ENCODE data around the gene TRAK2.

TRAK2 gene

DNA sequence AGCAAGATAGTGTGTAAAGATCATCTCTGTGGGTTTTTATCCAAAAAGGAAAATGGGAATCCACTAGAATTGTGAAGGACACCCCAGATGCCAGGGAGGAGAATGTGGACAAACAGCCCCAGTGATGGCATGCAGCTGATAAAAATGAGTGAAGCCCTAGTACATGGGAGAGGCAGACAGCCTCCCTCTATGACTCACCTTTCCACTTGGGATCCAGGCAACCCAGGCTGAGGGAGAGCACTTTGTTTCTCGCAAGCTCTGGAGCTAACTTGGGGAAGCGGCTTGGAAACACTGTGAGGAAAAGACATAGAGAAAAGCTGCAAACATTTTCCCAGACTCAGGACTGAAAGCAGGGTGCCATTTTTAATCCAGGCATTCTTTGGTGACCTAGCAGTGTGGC, 88.9 kb downstream of the TRAK2 start:
- Histone ChIP-seq H3K4me3 (no peak overlapping the region), H3K9me3 (ENCODE audit: low read depth, low read length) (no peaks in the 10 kb centered on the region), H3K9ac (ENCODE audit: insufficient read length) (no peak overlapping the region), H3K27ac (no peak overlapping the region), H3K36me3 (ENCODE audit: insufficient read depth, low read length) (no peaks in the 10 kb centered on the region; the same call in 1 of the 2 replicates)
- DNase-seq (ENCODE audit: low read depth, low spot score) = no peak
- no peak for TF ChIP-seq FOXP2 (optimal IDR thresholded peaks at IDR 0.05; ENCODE audit: control extremely low read depth, extremely low read length, insufficient read depth)
- no peak for TF ChIP-seq EZH2 (IDR thresholded peaks at IDR 0.05)
- no peak for TF ChIP-seq POLR2AphosphoS5 (IDR thresholded peaks at IDR 0.05; ENCODE audit: borderline replicate concordance, low read depth, low read length)

DNA sequence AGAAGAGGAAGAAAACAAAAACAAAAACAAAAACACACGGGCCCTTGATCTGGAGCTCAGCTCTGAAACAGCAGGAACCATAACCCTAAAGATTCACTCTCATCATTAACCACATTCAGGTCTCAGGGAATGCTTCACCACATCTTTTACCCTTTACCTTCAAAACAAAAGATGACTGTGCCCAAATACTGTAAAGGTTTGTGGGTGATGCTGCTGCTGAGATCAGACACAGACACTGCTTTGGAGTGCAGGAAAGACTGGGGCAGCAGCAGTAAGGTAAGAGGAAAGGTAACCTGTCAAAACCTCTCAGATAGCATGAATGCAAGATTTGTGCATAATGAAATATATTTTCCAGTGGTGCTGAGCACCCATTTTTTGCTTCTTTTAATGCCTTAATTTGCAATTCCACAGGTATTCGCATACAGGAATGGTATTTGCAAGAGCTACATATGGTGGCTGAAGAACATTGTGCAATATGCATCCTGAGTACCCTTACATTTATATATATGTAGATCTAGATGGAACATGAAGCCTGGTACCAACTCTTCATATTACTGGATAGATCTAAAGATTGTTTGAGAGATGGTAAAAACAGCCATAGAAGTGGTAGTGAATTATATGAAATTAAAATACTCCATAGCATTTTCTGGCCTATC, 90.1 kb downstream of the TRAK2 start:
- no peak for DNase-seq (ENCODE audit: low read depth, low spot score)
- Histone ChIP-seq H3K27ac (no peak overlapping the region), H3K9me3 (ENCODE audit: low read depth, low read length) (no peaks in the 10 kb centered on the region), H3K36me3 (ENCODE audit: insufficient read depth, low read length) (no peaks in the 10 kb centered on the region; the same call in 1 of the 2 replicates), H3K4me3 (no peak overlapping the region), H3K9ac (ENCODE audit: insufficient read length) (no peak overlapping the region)
- TF ChIP-seq POLR2AphosphoS5 (IDR thresholded peaks at IDR 0.05; ENCODE audit: borderline replicate concordance, low read depth, low read length) = no peak
- TF ChIP-seq FOXP2 (optimal IDR thresholded peaks at IDR 0.05; ENCODE audit: control extremely low read depth, extremely low read length, insufficient read depth) = no peak
- no peak for TF ChIP-seq EZH2 (IDR thresholded peaks at IDR 0.05)

DNA sequence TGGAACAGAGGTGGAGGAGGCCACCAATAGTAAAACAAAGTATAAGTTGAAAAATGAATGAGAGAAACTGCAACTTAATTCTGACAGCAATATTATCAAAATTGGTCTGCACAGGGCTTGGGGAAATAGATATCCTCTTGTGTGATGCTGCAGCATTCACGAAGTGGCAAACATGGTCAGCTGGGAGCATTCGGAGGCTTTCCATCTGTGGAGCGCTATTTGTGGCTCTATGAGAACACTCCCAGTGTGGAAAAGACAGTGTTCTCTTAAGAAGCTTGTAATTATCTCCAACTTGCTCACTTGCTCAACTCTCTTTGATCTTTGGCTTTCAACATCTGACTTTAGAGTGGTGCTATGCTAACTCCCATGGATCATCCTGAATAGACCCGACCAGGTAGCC, 91.0 kb downstream of the TRAK2 start:
- H3K27ac ChIP-seq = no peak overlapping the region
- no peak overlapping the region for H3K9ac ChIP-seq (ENCODE audit: insufficient read length)
- TF ChIP-seq POLR2AphosphoS5 (IDR thresholded peaks at IDR 0.05; ENCODE audit: borderline replicate concordance, low read depth, low read length) (no peak), FOXP2 (optimal IDR thresholded peaks at IDR 0.05; ENCODE audit: control extremely low read depth, extremely low read length, insufficient read depth) (no peak), EZH2 (IDR thresholded peaks at IDR 0.05) (no peak)
- H3K36me3 ChIP-seq (ENCODE audit: insufficient read depth, low read length) = no peaks in the 10 kb centered on the region; the same call in 1 of the 2 replicates
- DNase-seq (ENCODE audit: low read depth, low spot score) = no peak
- no peaks in the 10 kb centered on the region for H3K9me3 ChIP-seq (ENCODE audit: low read depth, low read length)
- no peak overlapping the region for H3K4me3 ChIP-seq

DNA sequence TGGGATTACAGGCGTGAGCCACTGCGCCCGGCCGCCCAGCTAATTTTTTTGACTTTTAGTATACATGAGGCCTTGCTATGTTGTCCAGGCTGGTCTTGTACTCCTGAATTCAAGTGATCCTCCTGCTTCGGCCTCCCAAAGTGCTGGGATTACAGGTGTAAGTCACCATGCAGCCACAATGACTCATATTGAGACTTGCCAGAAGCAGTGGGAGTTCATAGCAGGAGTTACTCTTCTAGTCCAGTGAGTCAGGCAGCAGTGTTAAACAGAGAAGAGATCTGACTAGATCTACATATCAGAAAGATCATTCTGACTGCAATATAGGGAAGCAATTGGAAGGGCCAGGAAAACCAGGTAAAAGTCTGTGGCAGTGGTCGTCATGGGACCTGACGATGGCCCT, 92.6 kb downstream of the TRAK2 start:
- TF ChIP-seq FOXP2 (optimal IDR thresholded peaks at IDR 0.05; ENCODE audit: control extremely low read depth, extremely low read length, insufficient read depth) = no peak
- no peak for TF ChIP-seq EZH2 (IDR thresholded peaks at IDR 0.05)
- no peak for TF ChIP-seq POLR2AphosphoS5 (IDR thresholded peaks at IDR 0.05; ENCODE audit: borderline replicate concordance, low read depth, low read length)
- H3K36me3 ChIP-seq (ENCODE audit: insufficient read depth, low read length) = no peaks in the 10 kb centered on the region; the same call in 1 of the 2 replicates
- no peak for DNase-seq (ENCODE audit: low read depth, low spot score)
- no peak overlapping the region for H3K27ac ChIP-seq
- H3K9me3 ChIP-seq (ENCODE audit: low read depth, low read length) = no peaks in the 10 kb centered on the region
- no peak overlapping the region for H3K9ac ChIP-seq (ENCODE audit: insufficient read length)
- no peak overlapping the region for H3K4me3 ChIP-seq

DNA sequence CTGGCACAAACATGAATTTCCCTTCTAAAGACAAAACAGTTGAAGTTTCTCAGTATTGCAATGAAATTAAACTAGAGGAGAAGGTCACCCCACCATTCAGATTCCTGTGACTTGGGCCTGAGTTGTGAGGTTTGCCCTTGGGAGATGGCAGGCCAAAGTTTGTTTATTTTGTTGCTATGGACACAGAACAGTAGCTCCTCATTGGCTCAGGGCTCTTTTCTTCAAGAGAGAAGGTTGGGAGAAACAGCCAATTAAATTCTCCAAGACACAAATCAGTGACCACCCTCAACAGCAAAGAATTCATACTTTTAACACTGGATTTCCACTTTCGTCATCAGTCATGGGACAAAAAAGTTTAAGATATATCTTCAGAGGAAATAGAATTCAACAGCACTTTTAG, 94.0 kb downstream of the TRAK2 start, which contains the start of gene FLACC1:
Gene FLACC1, minus strand, starts transcription at position 125 of the 400 bp plus-strand sequence. CDS start 5,941 bp downstream, outside the sequence.
- no peak for TF ChIP-seq POLR2AphosphoS5 (IDR thresholded peaks at IDR 0.05; ENCODE audit: borderline replicate concordance, low read depth, low read length)
- no peak for TF ChIP-seq EZH2 (IDR thresholded peaks at IDR 0.05)
- TF ChIP-seq FOXP2 (optimal IDR thresholded peaks at IDR 0.05; ENCODE audit: control extremely low read depth, extremely low read length, insufficient read depth) = no peak
- DNase-seq (ENCODE audit: low read depth, low spot score) = no peak
- H3K27ac ChIP-seq = no peak within 1 kb of the TSS

DNA sequence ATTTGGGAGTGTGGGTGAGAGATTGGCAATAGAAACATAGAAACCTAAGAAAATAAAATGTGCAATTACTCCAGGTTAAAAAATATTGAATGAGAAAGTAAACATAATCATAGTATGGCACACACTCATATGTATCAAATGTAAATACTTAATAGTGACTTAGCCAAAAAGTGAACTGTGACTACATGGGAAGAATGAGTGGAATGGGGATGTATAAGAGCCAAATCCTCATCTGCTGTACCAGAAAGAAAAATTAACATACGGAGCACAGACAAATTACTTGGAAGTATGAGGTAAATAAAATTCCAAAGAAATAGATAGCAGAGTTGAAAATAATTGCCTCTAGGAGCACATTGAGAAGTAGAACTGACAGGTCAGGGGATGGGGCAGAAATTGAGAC, 98.1 kb downstream of the TRAK2 start:
- no peaks in the 10 kb centered on the region for H3K36me3 ChIP-seq (ENCODE audit: insufficient read depth, low read length)

More for the DNA sequence above, 94.0 kb downstream of the TRAK2 start, which contains the start of gene FLACC1:
- H3K9ac ChIP-seq (ENCODE audit: insufficient read length) = no peak within 1 kb of the TSS
- no peaks in the 10 kb centered on the region for H3K9me3 ChIP-seq (ENCODE audit: low read depth, low read length)
- no peaks in the 10 kb centered on the region; the same call in 1 of the 2 replicates for H3K36me3 ChIP-seq (ENCODE audit: insufficient read depth, low read length)
- H3K4me3 ChIP-seq = no peak within 1 kb of the TSS

DNA sequence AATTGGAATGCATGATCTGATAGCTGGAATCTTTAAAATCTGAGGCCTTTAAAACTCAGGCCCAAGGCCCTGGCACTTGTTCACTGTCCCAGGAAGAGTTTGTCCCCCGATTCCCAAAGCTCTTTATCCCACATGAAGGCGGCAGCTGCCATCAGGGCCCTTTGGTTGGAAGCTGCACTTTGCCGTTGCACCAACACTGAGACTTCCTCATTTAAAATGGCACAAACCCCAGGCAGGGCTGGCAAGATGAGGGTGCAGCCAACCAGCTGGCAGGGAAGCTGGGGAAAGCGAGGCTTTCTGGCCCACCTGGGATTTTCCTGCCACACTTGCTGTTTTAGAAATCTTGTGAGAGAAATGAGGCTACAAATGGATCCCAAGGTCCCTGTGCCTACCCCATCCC, 100.4 kb downstream of the TRAK2 start:
- Histone ChIP-seq H3K9me3 (ENCODE audit: low read depth, low read length) (no peaks in the 10 kb centered on the region), H3K36me3 (ENCODE audit: insufficient read depth, low read length) (no peaks in the 10 kb centered on the region), H3K9ac (ENCODE audit: insufficient read length) (no peak overlapping the region), H3K27ac (no peak overlapping the region), H3K4me3 (no peak overlapping the region)
- TF ChIP-seq EZH2 (IDR thresholded peaks at IDR 0.05) (no peak), FOXP2 (optimal IDR thresholded peaks at IDR 0.05; ENCODE audit: control extremely low read depth, extremely low read length, insufficient read depth) (no peak), POLR2AphosphoS5 (IDR thresholded peaks at IDR 0.05; ENCODE audit: borderline replicate concordance, low read depth, low read length) (no peak)
- no peak for DNase-seq (ENCODE audit: low read depth, low spot score)

More for the DNA sequence above, 98.1 kb downstream of the TRAK2 start:
- DNase-seq (ENCODE audit: low read depth, low spot score) = no peak
- Histone ChIP-seq H3K9ac (ENCODE audit: insufficient read length) (no peak overlapping the region), H3K9me3 (ENCODE audit: low read depth, low read length) (no peaks in the 10 kb centered on the region), H3K27ac (no peak overlapping the region), H3K4me3 (no peak overlapping the region)
- TF ChIP-seq POLR2AphosphoS5 (IDR thresholded peaks at IDR 0.05; ENCODE audit: borderline replicate concordance, low read depth, low read length) = no peak
- TF ChIP-seq EZH2 (IDR thresholded peaks at IDR 0.05) = no peak
- no peak for TF ChIP-seq FOXP2 (optimal IDR thresholded peaks at IDR 0.05; ENCODE audit: control extremely low read depth, extremely low read length, insufficient read depth)

DNA sequence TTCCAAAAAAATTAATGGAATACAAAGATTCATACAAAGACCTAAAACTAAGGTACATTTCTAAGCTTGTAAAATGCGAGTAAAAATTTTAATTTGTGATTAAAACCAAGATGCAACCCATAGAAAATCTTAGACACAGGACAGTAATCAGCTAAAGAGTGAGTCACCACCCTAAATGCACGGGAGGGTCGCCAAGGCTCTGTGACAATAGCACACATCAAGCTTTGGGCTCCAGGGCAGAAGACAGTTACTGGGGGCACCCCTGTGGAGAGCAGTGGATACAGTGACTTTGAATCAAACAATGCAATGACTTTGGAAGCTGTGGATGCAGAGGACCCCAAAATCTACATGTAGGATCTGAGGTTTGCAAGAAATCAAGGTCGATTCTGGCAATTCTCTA, 101.7 kb downstream of the TRAK2 start:
- Histone ChIP-seq H3K36me3 (ENCODE audit: insufficient read depth, low read length) (no peaks in the 10 kb centered on the region), H3K27ac (no peak overlapping the region), H3K4me3 (no peak overlapping the region), H3K9ac (ENCODE audit: insufficient read length) (no peak overlapping the region), H3K9me3 (ENCODE audit: low read depth, low read length) (no peaks in the 10 kb centered on the region)
- no peak for DNase-seq (ENCODE audit: low read depth, low spot score)
- no peak for TF ChIP-seq POLR2AphosphoS5 (IDR thresholded peaks at IDR 0.05; ENCODE audit: borderline replicate concordance, low read depth, low read length)
- TF ChIP-seq EZH2 (IDR thresholded peaks at IDR 0.05) = no peak
- no peak for TF ChIP-seq FOXP2 (optimal IDR thresholded peaks at IDR 0.05; ENCODE audit: control extremely low read depth, extremely low read length, insufficient read depth)

Measured in SK-N-MC (cell line).